Measurements from ENCODE around the gene ADAMTS16. TPM values are rescaled to one million over a fixed set of nuclear protein-coding genes. Genes with fewer than 3 reads are reported as not detected.

The ADAMTS16 gene
- total RNA-seq, 1 experiment from 2014 or later, result 0.11 TPM

DNA sequence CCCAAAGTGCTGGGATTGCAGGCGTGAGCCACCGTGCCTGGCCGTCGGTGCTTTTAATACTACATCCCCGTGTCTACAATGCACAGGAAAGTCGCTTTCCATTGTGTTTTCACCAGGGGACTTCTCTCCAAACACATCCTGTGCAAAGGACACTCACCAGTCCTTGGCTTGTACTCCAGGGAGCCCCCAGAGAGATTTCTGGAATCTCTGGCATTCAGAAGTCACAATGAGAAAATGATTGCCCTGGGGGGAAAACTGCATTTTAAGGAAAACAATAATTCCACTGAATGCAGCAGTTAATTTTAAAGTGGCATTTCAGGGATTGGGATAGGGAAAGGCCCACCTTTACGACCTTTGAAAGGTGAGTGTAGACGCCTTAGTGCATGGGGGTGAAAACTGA, 112.0 kb downstream of the ADAMTS16 start:
- peaks cover 8% of the 10 kb centered on the region for H3K9me3 ChIP-seq
- ChIA-PET POLR2A (no interaction called here), CTCF (no interaction called here)
- H3K27me3 Mint-ChIP-seq (ENCODE audit: insufficient read depth, unreplicated experiment), result no peaks in the 10 kb centered on the region
- DNase-seq, result no peak
- peaks cover 14% of the 10 kb centered on the region for H3K9me3 Mint-ChIP-seq (ENCODE audit: unreplicated experiment)
- no peaks in the 10 kb centered on the region for H3K36me3 ChIP-seq (ENCODE audit: control insufficient read depth, insufficient read depth, low read length)
- BruUV-seq (replicated peaks), result no TSS peak
- no peaks in the 10 kb centered on the region for H3K27me3 ChIP-seq (replicated peaks; ENCODE audit: control insufficient read depth, insufficient read depth, low read length)
- no peaks in the 10 kb centered on the region for H3K4me1 Mint-ChIP-seq (ENCODE audit: low read depth, unreplicated experiment)
- no peak for TF ChIP-seq CTCF (IDR thresholded peaks at IDR 0.05; ENCODE audit: insufficient read depth in 1 of 2, low read depth in 1 of 2, low read length in 1 of 2, severe bottlenecking in 1 of 2, unreplicated experiment in 1 of 2)
- no peaks in the 10 kb centered on the region for H3K36me3 Mint-ChIP-seq (ENCODE audit: insufficient read depth, unreplicated experiment)
- no peak overlapping the region for H3K4me3 ChIP-seq (ENCODE audit: low read depth, low read length)
- H3K27ac Mint-ChIP-seq (ENCODE audit: unreplicated experiment), result no peak overlapping the region
- H3K4me3 Mint-ChIP-seq (ENCODE audit: unreplicated experiment), result no peak overlapping the region
- H3K4me1 ChIP-seq, result no peaks in the 10 kb centered on the region
- intact Hi-C loops (cut with micrococcal nuclease; ENCODE audit: unreplicated experiment), result no loop called here

- no peaks in the 10 kb centered on the region for H3K36me3 ChIP-seq (ENCODE audit: control insufficient read depth, insufficient read depth, low read length)
- CTCF ChIA-PET, result no interaction called here
These were observed 117.2 kb downstream of the ADAMTS16 start for GRCh38 chr5:5257353-5257752.

GRCh38 chr5:5258564-5258963, 118.4 kb downstream of the ADAMTS16 start:
- H3K27ac Mint-ChIP-seq (ENCODE audit: unreplicated experiment), result no peak overlapping the region
- BruUV-seq (replicated peaks), result no TSS peak

More at GRCh38 chr5:5257353-5257752, 117.2 kb downstream of the ADAMTS16 start:
- Histone ChIP-seq H3K27me3 (replicated peaks; ENCODE audit: control insufficient read depth, insufficient read depth, low read length) (no peaks in the 10 kb centered on the region), H3K9me3 (peaks cover 8% of the 10 kb centered on the region), H3K4me3 (ENCODE audit: low read depth, low read length) (no peak overlapping the region), H3K4me1 (no peaks in the 10 kb centered on the region)
- intact Hi-C loops (cut with micrococcal nuclease; ENCODE audit: unreplicated experiment), result no loop called here
- Mint-ChIP-seq H3K4me1 (ENCODE audit: low read depth, unreplicated experiment) (no peaks in the 10 kb centered on the region), H3K9me3 (ENCODE audit: unreplicated experiment) (peaks cover 14% of the 10 kb centered on the region), H3K36me3 (ENCODE audit: insufficient read depth, unreplicated experiment) (no peaks in the 10 kb centered on the region), H3K4me3 (ENCODE audit: unreplicated experiment) (no peak overlapping the region), H3K27me3 (ENCODE audit: insufficient read depth, unreplicated experiment) (no peaks in the 10 kb centered on the region), H3K27ac (ENCODE audit: unreplicated experiment) (no peak overlapping the region)
- no TSS peak for BruUV-seq (replicated peaks)
- DNase-seq, result no peak
- POLR2A ChIA-PET, result no interaction called here
- TF ChIP-seq CTCF (IDR thresholded peaks at IDR 0.05; ENCODE audit: insufficient read depth in 1 of 2, low read depth in 1 of 2, low read length in 1 of 2, severe bottlenecking in 1 of 2, unreplicated experiment in 1 of 2), result no peak

More at GRCh38 chr5:5258564-5258963, 118.4 kb downstream of the ADAMTS16 start:
- POLR2A ChIA-PET, result no interaction called here
- no peaks in the 10 kb centered on the region for H3K27me3 Mint-ChIP-seq (ENCODE audit: insufficient read depth, unreplicated experiment)
- Histone ChIP-seq H3K9me3 (peaks cover 8% of the 10 kb centered on the region), H3K4me3 (ENCODE audit: low read depth, low read length) (no peak overlapping the region), H3K36me3 (ENCODE audit: control insufficient read depth, insufficient read depth, low read length) (no peaks in the 10 kb centered on the region), H3K4me1 (no peaks in the 10 kb centered on the region), H3K27me3 (replicated peaks; ENCODE audit: control insufficient read depth, insufficient read depth, low read length) (no peaks in the 10 kb centered on the region)
- no peak for DNase-seq
- intact Hi-C loops (cut with micrococcal nuclease; ENCODE audit: unreplicated experiment), result no loop called here
- CTCF ChIA-PET, result no interaction called here
- no peak overlapping the region for H3K4me3 Mint-ChIP-seq (ENCODE audit: unreplicated experiment)
- H3K36me3 Mint-ChIP-seq (ENCODE audit: insufficient read depth, unreplicated experiment), result no peaks in the 10 kb centered on the region
- H3K9me3 Mint-ChIP-seq (ENCODE audit: unreplicated experiment), result peaks cover 14% of the 10 kb centered on the region
- no peaks in the 10 kb centered on the region for H3K4me1 Mint-ChIP-seq (ENCODE audit: low read depth, unreplicated experiment)
- TF ChIP-seq CTCF (IDR thresholded peaks at IDR 0.05; ENCODE audit: insufficient read depth in 1 of 2, low read depth in 1 of 2, low read length in 1 of 2, severe bottlenecking in 1 of 2, unreplicated experiment in 1 of 2), result no peak

Data from Caco-2 (cell line).